ENCODE data around the gene MRS2. TPM values are rescaled to one million over a fixed set of nuclear protein-coding genes. Genes with fewer than 3 reads are reported as not detected.
A peak's percentile ranks its signal among the peaks of the same experiment; 100 is the strongest.

Gene MRS2
- total RNA-seq, 2 donors from 2014 or later, result 11.7 to 23.1 TPM

- no peaks in the 10 kb centered on the region for H3K36me3 ChIP-seq (replicated peaks in 1 of 2; ENCODE audit: insufficient read depth in 1 of 2, low read depth in 2 of 2)
- H3K4me3 ChIP-seq, result no peak overlapping the region
- H3K27me3 ChIP-seq, result no peaks in the 10 kb centered on the region
- intact Hi-C loops (cut with DNase I), result loop anchor here (5.0 kb wide), 1 partner anchor 104 kb away; no protein-coding TSS in a partner anchor
- no peak for DNase-seq
- no peak overlapping the region for H3K27ac ChIP-seq
- no peak for ATAC-seq
- 48 to 56% methylated on average over 2 of the region's 2 CpGs for WGBS, 2 donors
- H3K4me1 ChIP-seq, result no peaks in the 10 kb centered on the region
- TF ChIP-seq, protein P1, sequence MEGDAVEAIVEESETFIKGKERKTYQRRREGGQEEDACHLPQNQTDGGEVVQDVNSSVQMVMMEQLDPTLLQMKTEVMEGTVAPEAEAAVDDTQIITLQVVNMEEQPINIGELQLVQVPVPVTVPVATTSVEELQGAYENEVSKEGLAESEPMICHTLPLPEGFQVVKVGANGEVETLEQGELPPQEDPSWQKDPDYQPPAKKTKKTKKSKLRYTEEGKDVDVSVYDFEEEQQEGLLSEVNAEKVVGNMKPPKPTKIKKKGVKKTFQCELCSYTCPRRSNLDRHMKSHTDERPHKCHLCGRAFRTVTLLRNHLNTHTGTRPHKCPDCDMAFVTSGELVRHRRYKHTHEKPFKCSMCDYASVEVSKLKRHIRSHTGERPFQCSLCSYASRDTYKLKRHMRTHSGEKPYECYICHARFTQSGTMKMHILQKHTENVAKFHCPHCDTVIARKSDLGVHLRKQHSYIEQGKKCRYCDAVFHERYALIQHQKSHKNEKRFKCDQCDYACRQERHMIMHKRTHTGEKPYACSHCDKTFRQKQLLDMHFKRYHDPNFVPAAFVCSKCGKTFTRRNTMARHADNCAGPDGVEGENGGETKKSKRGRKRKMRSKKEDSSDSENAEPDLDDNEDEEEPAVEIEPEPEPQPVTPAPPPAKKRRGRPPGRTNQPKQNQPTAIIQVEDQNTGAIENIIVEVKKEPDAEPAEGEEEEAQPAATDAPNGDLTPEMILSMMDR (IDR thresholded peaks at IDR 0.05), result no peak
- TF ChIP-seq POLR2A (IDR thresholded peaks at IDR 0.05), result no peak
- no peaks in the 10 kb centered on the region for H3K9me3 ChIP-seq
These were observed 11.5 kb upstream of the MRS2 start for GRCh38 chr6:24391208-24391607.

DNA sequence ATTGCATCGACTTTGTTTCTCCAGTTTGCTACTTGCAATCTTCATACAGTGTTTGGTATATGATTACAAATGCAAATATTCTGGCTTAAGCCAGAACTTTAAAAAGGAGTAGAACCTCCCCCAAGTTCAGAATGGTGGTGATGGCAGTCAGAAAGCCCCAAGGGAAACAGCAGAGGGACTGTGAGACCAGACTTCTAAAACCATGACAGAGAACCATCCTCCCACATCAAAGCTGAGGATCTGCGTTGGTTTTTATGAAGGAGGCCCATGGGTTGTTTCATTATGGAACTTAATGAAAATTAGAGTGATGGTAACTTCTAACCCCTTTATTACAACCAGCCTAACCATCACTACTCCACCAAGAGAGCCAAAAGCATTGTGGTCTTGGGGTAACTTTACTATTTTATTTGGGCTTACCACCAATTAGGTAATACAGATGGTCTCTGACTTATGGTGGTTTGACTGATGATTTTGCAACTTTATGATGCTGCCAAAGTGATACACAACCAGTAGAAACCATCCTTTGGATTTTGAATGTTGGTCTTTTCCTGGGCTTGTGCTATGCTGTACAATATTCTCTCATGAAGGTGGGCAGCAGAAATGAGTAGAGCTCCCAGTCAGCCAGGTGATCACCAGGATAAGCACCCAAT lies 10.9 kb upstream of the MRS2 start:
- Histone ChIP-seq H3K27me3 (no peaks in the 10 kb centered on the region), H3K4me1 (no peaks in the 10 kb centered on the region), H3K27ac (no peak overlapping the region), H3K4me3 (no peak overlapping the region), H3K9me3 (no peaks in the 10 kb centered on the region), H3K36me3 (replicated peaks in 1 of 2; ENCODE audit: insufficient read depth in 1 of 2, low read depth in 2 of 2) (no peaks in the 10 kb centered on the region)
- 67 to 72% methylated on average over 2 of the region's 2 CpGs for WGBS, 2 donors
- intact Hi-C loops (cut with DNase I), result loop anchor here (5.0 kb wide), 1 partner anchor 105 kb away; no protein-coding TSS in a partner anchor
- no peak for DNase-seq
- TF ChIP-seq POLR2A (IDR thresholded peaks at IDR 0.05), result no peak
- TF ChIP-seq, protein P1 (IDR thresholded peaks at IDR 0.05), result no peak
- no peak for ATAC-seq

- ATAC-seq (no peak), DNase-seq (no peak)
- Histone ChIP-seq H3K9me3 (no peaks in the 10 kb centered on the region), H3K4me1 (no peaks in the 10 kb centered on the region), H3K27ac (no peak overlapping the region), H3K4me3 (no peak overlapping the region), H3K27me3 (no peaks in the 10 kb centered on the region), H3K36me3 (replicated peaks in 1 of 2; ENCODE audit: insufficient read depth in 1 of 2, low read depth in 2 of 2) (no peaks in the 10 kb centered on the region)
- WGBS, 2 donors, result 78 to 93% methylated on average over 2 of the region's 2 CpGs
- TF ChIP-seq POLR2A (IDR thresholded peaks at IDR 0.05), result no peak
- TF ChIP-seq, protein P1 (IDR thresholded peaks at IDR 0.05), result no peak
- intact Hi-C loops (cut with DNase I), result loop anchor here (5.0 kb wide), 1 partner anchor 107 kb away; no protein-coding TSS in a partner anchor
These were observed 8.5 kb upstream of the MRS2 start for GRCh38 chr6:24394061-24394779.

GRCh38 chr6:24394780-24395437 lies 7.8 kb upstream of the MRS2 start:
- Histone ChIP-seq H3K36me3 (replicated peaks in 1 of 2; ENCODE audit: insufficient read depth in 1 of 2, low read depth in 2 of 2) (no peaks in the 10 kb centered on the region), H3K4me3 (no peak overlapping the region), H3K4me1 (no peaks in the 10 kb centered on the region), H3K27ac (no peak overlapping the region), H3K9me3 (no peaks in the 10 kb centered on the region), H3K27me3 (no peaks in the 10 kb centered on the region)
- intact Hi-C loops (cut with DNase I), result loop anchor here (5.0 kb wide), 1 partner anchor 108 kb away; no protein-coding TSS in a partner anchor
- DNase-seq (no peak), ATAC-seq (peak; percentile 30)
- TF ChIP-seq, protein P1 (IDR thresholded peaks at IDR 0.05), result no peak
- no peak for TF ChIP-seq POLR2A (IDR thresholded peaks at IDR 0.05)
- 75 to 83% methylated on average over 4 of the region's 4 CpGs for WGBS, 2 donors
